GM23338 (cell line): ENCODE data around the gene SLC25A47. TPM values are rescaled to one million over a fixed set of nuclear protein-coding genes. Genes with fewer than 3 reads are reported as not detected.

Experiments used
- ATAC-seq: fragments of 200-7000 bp; cut with Tn5 transposase; 3 replicates; pipeline ENCODE4 v1.9.1; 2020
- DNase-seq: peaks from one replicate; pipeline ENCODE4 v3.0.0-alpha.2; 2015; ENCODE audit warnings: low spot score
- H2AFZ ChIP-seq: fragments of 200-600 bp; sonication (generic); 2 replicates; pipeline ENCODE4 v1.8.0; 2016; ENCODE audit warnings: antibody characterized with exemption, mild to moderate bottlenecking, moderate library complexity
- H3F3A ChIP-seq: fragments of 200-600 bp; sonication (generic); replicated peaks from 2 replicates; pipeline ENCODE4 v1.8.0; 2017; ENCODE audit warnings: antibody characterized with exemption, mixed run types, low read depth
- H3K27ac ChIP-seq: fragments of 200-600 bp; sonication (generic); 2 replicates; pipeline ENCODE4 v1.6.1; 2016; ENCODE audit warnings: low read depth
- H3K27me3 ChIP-seq: fragments of 200-600 bp; sonication (generic); 2 replicates; pipeline ENCODE4 v1.8.0; 2016; ENCODE audit warnings: mild to moderate bottlenecking, mixed run types, moderate library complexity; ENCODE audit not compliant: insufficient read depth
- H3K36me3 ChIP-seq: fragments of 200-600 bp; sonication (generic); 2 replicates; pipeline ENCODE4 v1.8.0; 2016; ENCODE audit warnings: mild to moderate bottlenecking; ENCODE audit not compliant: insufficient read depth
- H3K4me1 ChIP-seq: fragments of 200-600 bp; sonication (generic); 2 replicates; pipeline ENCODE4 v1.8.0; 2016; ENCODE audit warnings: mild to moderate bottlenecking, moderate library complexity; ENCODE audit not compliant: insufficient read depth
- H3K4me2 ChIP-seq: fragments of 200-600 bp; sonication (generic); 2 replicates; pipeline ENCODE4 v1.7.1; 2017; ENCODE audit warnings: mixed run types
- H3K4me3 ChIP-seq: fragments of 200-600 bp; sonication (generic); 2 replicates; pipeline ENCODE4 v1.6.1; 2016; ENCODE audit warnings: mixed run types
- H3K79me2 ChIP-seq: fragments of 200-600 bp; sonication (generic); replicated peaks from 2 replicates; pipeline ENCODE4 v1.8.0; 2017; ENCODE audit warnings: mild to moderate bottlenecking; ENCODE audit not compliant: insufficient read depth
- H3K9me2 ChIP-seq: fragments of 200-600 bp; sonication (generic); 2 replicates; pipeline ENCODE4 v1.8.0; 2017; ENCODE audit not compliant: insufficient read depth
- H4K20me1 ChIP-seq: fragments of 200-600 bp; sonication (generic); replicated peaks from 2 replicates; pipeline ENCODE4 v1.8.0; 2017; ENCODE audit warnings: mild to moderate bottlenecking; ENCODE audit not compliant: insufficient read depth
- H3K27ac Mint-ChIP-seq: 2 replicates; pipeline ENCODE4 v1.8.0; 2020; ENCODE audit warnings: inconsistent platforms, mild to moderate bottlenecking, moderate library complexity, mixed read lengths
- H3K27me3 Mint-ChIP-seq: 3 replicates; pipeline ENCODE4 v1.8.0; 2022; ENCODE audit warnings: low read depth, mild to moderate bottlenecking, moderate library complexity, mixed read lengths, inconsistent platforms; ENCODE audit not compliant: insufficient read depth, poor library complexity
- H3K36me3 Mint-ChIP-seq: 3 replicates; pipeline ENCODE4 v1.8.0; 2021; ENCODE audit warnings: low read depth, mild to moderate bottlenecking, inconsistent platforms, moderate library complexity, mixed read lengths
- H3K4me1 Mint-ChIP-seq: 3 replicates; pipeline ENCODE4 v1.8.0; 2020; ENCODE audit warnings: mild to moderate bottlenecking, inconsistent platforms, mixed read lengths
- H3K4me3 Mint-ChIP-seq: 3 replicates; pipeline ENCODE4 v1.8.0; 2021; ENCODE audit warnings: moderate library complexity, mild to moderate bottlenecking, inconsistent platforms, mixed read lengths
- H3K9me3 Mint-ChIP-seq: 3 replicates; pipeline ENCODE4 v1.8.0; 2020; ENCODE audit warnings: moderate library complexity, mild to moderate bottlenecking, inconsistent platforms, mixed read lengths
- CTCF ChIP-seq, 2 experiments: fragments of 200-600 bp in 1 of 2; sonication (generic) in 1 of 2; conservative IDR thresholded peaks; 2 replicates each; pipeline versions ENCODE4 v1.5.1 to v1.6.1; 2016 to 2017; ENCODE audit warnings: antibody characterized with exemption in 2 of 2, low read depth in 2 of 2, mild to moderate bottlenecking in 2 of 2, moderate library complexity in 1 of 2
- ETS1 ChIP-seq: IDR thresholded peaks from 2 replicates; pipeline ENCODE4 v1.6.1; 2016; ENCODE audit warnings: antibody characterized with exemption
- EZH2 ChIP-seq: fragments of 200-600 bp; sonication (generic); IDR thresholded peaks from one replicate; pipeline ENCODE4 v1.8.0; 2017; ENCODE audit warnings: antibody characterized with exemption, mild to moderate bottlenecking, low read depth; ENCODE audit not compliant: unreplicated experiment
- NANOG ChIP-seq: IDR thresholded peaks from 2 replicates; pipeline ENCODE4 v1.6.1; 2016; ENCODE audit warnings: antibody characterized with exemption, borderline replicate concordance
- POLR2AphosphoS5 ChIP-seq: IDR thresholded peaks from 2 replicates; pipeline ENCODE4 v1.6.1; 2016; ENCODE audit warnings: antibody characterized with exemption, low read depth
- REST ChIP-seq: IDR thresholded peaks from one replicate; pipeline ENCODE4 v1.6.1; 2018; ENCODE audit warnings: antibody characterized with exemption; ENCODE audit not compliant: unreplicated experiment
- STAT1 ChIP-seq: IDR thresholded peaks from one replicate; pipeline ENCODE4 v1.6.1; 2016; ENCODE audit warnings: antibody characterized with exemption; ENCODE audit not compliant: unreplicated experiment
- ZNF114 ChIP-seq: fragments of 250-450 bp; sonication (Bioruptor Pico); IDR thresholded peaks from 2 replicates; pipeline ENCODE4 v1.5.0; 2020; ENCODE audit warnings: mild to moderate bottlenecking, moderate library complexity
- ZNF462 ChIP-seq: fragments of 250-450 bp; sonication (Bioruptor Pico); IDR thresholded peaks from 2 replicates; pipeline ENCODE4 v1.5.0; 2020; ENCODE audit warnings: mild to moderate bottlenecking, moderate library complexity
- polyA plus RNA-seq: library from polyadenylated mRNA; unstranded; fragments of >200 nt; fragmentation: Nextera tagmentation; extraction: Ambion mirVana; gene quantifications from 2 replicates; pipeline ENCODE4 v1.2.1, GENCODE V29; 2016
- total RNA-seq: library from RNA; depleted of rRNA; stranded (reverse); fragments of >200 nt; shearing (Covaris generic); gene quantifications from 2 replicates; pipeline ENCODE4 v1.2.3, GENCODE V29; 2014

Gene SLC25A47
- total and polyA plus RNA-seq, 2 experiments from 2014 or later = not detected

- no peak overlapping the region for H2AFZ ChIP-seq
- Mint-ChIP-seq H3K27me3 (peaks cover 2% of the 10 kb centered on the region), H3K4me3 (no peak overlapping the region), H3K4me1 (0 out of 3 replicates have a peak, but pooled peaks cover 5% of the 10 kb centered on the region), H3K36me3 (peaks cover 7% of the 10 kb centered on the region), H3K9me3 (no peaks in the 10 kb centered on the region), H3K27ac (0 out of 2 replicates have a peak overlapping the region, but pooled peaks have one; percentile 52)
- TF ChIP-seq EZH2 (no peak), CTCF (conservative IDR thresholded peaks at IDR 0.05; ENCODE audit: low read depth in 2 of 2) (no peak), ZNF462 (no peak), ETS1 (no peak), POLR2AphosphoS5 (no peak), ZNF114 (CRISPR knock-in tag) (no peak), REST (no peak), STAT1 (no peak), NANOG (no peak)
- no peaks in the 10 kb centered on the region; the same call in 1 of the 2 replicates for H4K20me1 ChIP-seq
- no peak overlapping the region for H3K4me2 ChIP-seq
- H3K27ac ChIP-seq = no peak overlapping the region
- no peaks in the 10 kb centered on the region for H3K27me3 ChIP-seq
- H3K79me2 ChIP-seq = no peaks in the 10 kb centered on the region
- H3K36me3 ChIP-seq = no peaks in the 10 kb centered on the region
- H3K4me3 ChIP-seq = no peak overlapping the region
- DNase-seq (no peak), ATAC-seq (no peak)
- H3K4me1 ChIP-seq = no peaks in the 10 kb centered on the region
- no peaks in the 10 kb centered on the region for H3K9me2 ChIP-seq
- no peaks in the 10 kb centered on the region for H3F3A ChIP-seq
Measured at GRCh38 chr14:100329233-100330006, 6.3 kb downstream of the SLC25A47 start.
